SH-SY5Y (cell line): ENCODE measurements around the gene SPOUT1.

Experiments used
- GATA3 ChIP-seq: IDR thresholded peaks from 2 replicates; pipeline ENCODE4 v1.6.1; 2011; ENCODE audit warnings: low read depth, mild to moderate bottlenecking, low read length, moderate library complexity

SPOUT1 gene

DNA sequence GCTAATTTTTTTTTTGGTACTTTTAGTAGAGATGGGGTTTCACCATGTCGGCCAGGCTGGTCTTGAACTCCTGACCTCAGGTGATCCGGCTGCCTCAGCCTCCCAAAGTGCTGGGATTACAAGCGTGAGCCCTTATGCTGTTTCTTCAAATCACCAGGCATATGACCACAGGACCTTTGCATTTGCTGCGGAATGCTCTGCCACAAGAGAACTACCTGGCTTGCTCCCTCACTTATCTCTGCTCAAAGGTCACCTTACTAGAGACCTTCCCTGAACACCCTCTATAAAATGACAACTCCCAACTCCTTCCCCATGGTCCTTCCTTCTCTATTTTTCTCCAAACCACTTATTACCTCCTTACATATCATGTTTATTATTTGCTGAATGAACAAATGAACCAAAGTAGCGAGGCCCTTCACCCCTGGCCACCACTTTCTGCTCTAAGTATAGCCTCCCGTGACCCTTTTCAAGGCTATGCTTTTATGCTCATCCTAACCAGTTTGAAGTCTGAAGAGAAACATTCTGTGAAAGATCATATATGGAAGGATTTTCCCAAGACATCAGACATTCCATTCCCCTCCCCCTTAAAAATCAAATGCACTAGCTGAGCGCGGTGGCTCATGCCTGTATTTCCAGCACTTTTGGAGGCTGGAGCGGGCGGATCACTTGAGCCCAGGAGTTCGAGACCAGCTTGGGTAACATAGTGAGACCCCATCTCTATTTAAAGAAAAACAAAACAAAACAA, 59.1 kb downstream of the SPOUT1 start:
- no peak for TF ChIP-seq GATA3
